DOHH2 (cell line): ENCODE data around the gene SUPT6H.

ENCODE experiments used
- H3F3A ChIP-seq: fragments of 200-600 bp; sonication (generic), shearing (Covaris generic); 2 replicates; pipeline ENCODE4 v1.6.0; 2016; ENCODE audit warnings: antibody characterized with exemption, mild to moderate bottlenecking; ENCODE audit not compliant: control insufficient read depth, insufficient read depth
- H3K27ac ChIP-seq: fragments of 200-600 bp; sonication (generic); 2 replicates; pipeline ENCODE4 v1.5.1; 2014; ENCODE audit warnings: low read depth, mild to moderate bottlenecking, low read length, moderate library complexity
- H3K27me3 ChIP-seq: fragments of 200-600 bp; sonication (generic); 2 replicates; pipeline ENCODE4 v1.6.1; 2014; ENCODE audit warnings: mild to moderate bottlenecking, low read length, mixed read lengths; ENCODE audit not compliant: control insufficient read depth
- H3K36me3 ChIP-seq: fragments of 200-600 bp; sonication (generic); 2 replicates; pipeline ENCODE4 v1.6.1; 2014; ENCODE audit warnings: mild to moderate bottlenecking, low read length, moderate library complexity, mixed read lengths; ENCODE audit not compliant: control insufficient read depth
- H3K4me1 ChIP-seq: fragments of 200-600 bp; sonication (generic); 2 replicates; pipeline ENCODE4 v1.6.1; 2014; ENCODE audit warnings: mild to moderate bottlenecking, low read length, mixed read lengths; ENCODE audit not compliant: control insufficient read depth
- H3K4me2 ChIP-seq: fragments of 200-600 bp; sonication (generic); 2 replicates; pipeline ENCODE4 v1.6.0; 2014; ENCODE audit warnings: mild to moderate bottlenecking, low read length, moderate library complexity
- H3K4me3 ChIP-seq: fragments of 200-600 bp; sonication (generic); 2 replicates; pipeline ENCODE4 v1.5.1; 2014; ENCODE audit warnings: mild to moderate bottlenecking, low read length, mixed read lengths
- H3K79me2 ChIP-seq: fragments of 200-600 bp; sonication (generic); 2 replicates; pipeline ENCODE4 v1.6.1; 2014; ENCODE audit warnings: mild to moderate bottlenecking, low read length, mixed read lengths; ENCODE audit not compliant: control insufficient read depth
- H3K9me2 ChIP-seq: fragments of 200-600 bp; sonication (generic); replicated peaks from 2 replicates; pipeline ENCODE4 v1.6.1; 2014; ENCODE audit warnings: mild to moderate bottlenecking, low read length, mixed read lengths; ENCODE audit not compliant: control insufficient read depth
- H3K9me3 ChIP-seq: fragments of 200-600 bp; sonication (generic); 2 replicates; pipeline ENCODE4 v1.6.1; 2014; ENCODE audit warnings: antibody characterized with exemption, low read length, mixed read lengths; ENCODE audit not compliant: control insufficient read depth, insufficient read depth
- H4K20me1 ChIP-seq: fragments of 200-600 bp; sonication (generic); 2 replicates; pipeline ENCODE4 v1.6.0; 2014; ENCODE audit warnings: low read depth, mild to moderate bottlenecking, antibody characterized with exemption, low read length, moderate library complexity; ENCODE audit not compliant: control insufficient read depth, insufficient read depth
- EZH2phosphoT487 ChIP-seq: fragments of 200-600 bp; sonication (generic); IDR thresholded peaks from 2 replicates; pipeline ENCODE4 v1.6.1; 2017; ENCODE audit warnings: borderline replicate concordance, mild to moderate bottlenecking, antibody characterized with exemption, low read length, moderate library complexity, mixed read lengths
- TF ChIP-seq, protein P1 (sequence below): fragments of 200-600 bp; sonication (generic); IDR thresholded peaks from one replicate; pipeline ENCODE4 v1.5.1; 2014; ENCODE audit warnings: antibody characterized with exemption, mild to moderate bottlenecking, low read depth, low read length; ENCODE audit not compliant: poor library complexity, severe bottlenecking

Gene SUPT6H

GRCh38 chr17:28682655-28683054 is 20.6 kb downstream of the SUPT6H start:
- Histone ChIP-seq H3K36me3 (peaks cover 80% of the 10 kb centered on the region), H3K27ac (no peak overlapping the region)

GRCh38 chr17:28684963-28685362 is 23.0 kb downstream of the SUPT6H start:
- Histone ChIP-seq H3K4me2 (no peak overlapping the region), H3K27me3 (no peaks in the 10 kb centered on the region), H3K36me3 (peaks cover 89% of the 10 kb centered on the region), H3F3A (no peaks in the 10 kb centered on the region), H3K9me2 (no peaks in the 10 kb centered on the region), H3K4me1 (no peaks in the 10 kb centered on the region), H3K79me2 (no peaks in the 10 kb centered on the region), H3K9me3 (no peaks in the 10 kb centered on the region), H4K20me1 (no peaks in the 10 kb centered on the region), H3K4me3 (no peak overlapping the region), H3K27ac (no peak overlapping the region)
- TF ChIP-seq, protein P1, sequence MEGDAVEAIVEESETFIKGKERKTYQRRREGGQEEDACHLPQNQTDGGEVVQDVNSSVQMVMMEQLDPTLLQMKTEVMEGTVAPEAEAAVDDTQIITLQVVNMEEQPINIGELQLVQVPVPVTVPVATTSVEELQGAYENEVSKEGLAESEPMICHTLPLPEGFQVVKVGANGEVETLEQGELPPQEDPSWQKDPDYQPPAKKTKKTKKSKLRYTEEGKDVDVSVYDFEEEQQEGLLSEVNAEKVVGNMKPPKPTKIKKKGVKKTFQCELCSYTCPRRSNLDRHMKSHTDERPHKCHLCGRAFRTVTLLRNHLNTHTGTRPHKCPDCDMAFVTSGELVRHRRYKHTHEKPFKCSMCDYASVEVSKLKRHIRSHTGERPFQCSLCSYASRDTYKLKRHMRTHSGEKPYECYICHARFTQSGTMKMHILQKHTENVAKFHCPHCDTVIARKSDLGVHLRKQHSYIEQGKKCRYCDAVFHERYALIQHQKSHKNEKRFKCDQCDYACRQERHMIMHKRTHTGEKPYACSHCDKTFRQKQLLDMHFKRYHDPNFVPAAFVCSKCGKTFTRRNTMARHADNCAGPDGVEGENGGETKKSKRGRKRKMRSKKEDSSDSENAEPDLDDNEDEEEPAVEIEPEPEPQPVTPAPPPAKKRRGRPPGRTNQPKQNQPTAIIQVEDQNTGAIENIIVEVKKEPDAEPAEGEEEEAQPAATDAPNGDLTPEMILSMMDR: no peak
- no peak for TF ChIP-seq EZH2phosphoT487

More at GRCh38 chr17:28682655-28683054, 20.6 kb downstream of the SUPT6H start:
- Histone ChIP-seq H3K4me3 (no peak overlapping the region), H4K20me1 (no peaks in the 10 kb centered on the region), H3K9me2 (no peaks in the 10 kb centered on the region), H3K4me1 (no peaks in the 10 kb centered on the region), H3K9me3 (no peaks in the 10 kb centered on the region), H3K79me2 (no peaks in the 10 kb centered on the region), H3F3A (no peaks in the 10 kb centered on the region), H3K27me3 (no peaks in the 10 kb centered on the region), H3K4me2 (no peak overlapping the region)
- TF ChIP-seq, protein P1: no peak
- TF ChIP-seq EZH2phosphoT487: no peak

- no peaks in the 10 kb centered on the region for H3K9me2 ChIP-seq
- no peaks in the 10 kb centered on the region for H3K9me3 ChIP-seq
- H3K27ac ChIP-seq: no peak overlapping the region
- no peaks in the 10 kb centered on the region for H4K20me1 ChIP-seq
- H3K4me1 ChIP-seq: no peaks in the 10 kb centered on the region
- no peaks in the 10 kb centered on the region for H3K79me2 ChIP-seq
- TF ChIP-seq, protein P1: no peak
- no peak for TF ChIP-seq EZH2phosphoT487
- no peaks in the 10 kb centered on the region for H3K27me3 ChIP-seq
- no peak overlapping the region for H3K4me2 ChIP-seq
- H3K4me3 ChIP-seq: no peak overlapping the region
- H3F3A ChIP-seq: no peaks in the 10 kb centered on the region
- H3K36me3 ChIP-seq: peaks cover 93% of the 10 kb centered on the region
These were observed 23.4 kb downstream of the SUPT6H start for GRCh38 chr17:28685366-28685765.
